ENCODE data around the gene SYNE1.
"Not testable (repeated sequence)": the region's sequence is repeated elsewhere in the genome, so short reads cannot be mapped to it uniquely, and the experiment has no call there.

SYNE1 gene

DNA sequence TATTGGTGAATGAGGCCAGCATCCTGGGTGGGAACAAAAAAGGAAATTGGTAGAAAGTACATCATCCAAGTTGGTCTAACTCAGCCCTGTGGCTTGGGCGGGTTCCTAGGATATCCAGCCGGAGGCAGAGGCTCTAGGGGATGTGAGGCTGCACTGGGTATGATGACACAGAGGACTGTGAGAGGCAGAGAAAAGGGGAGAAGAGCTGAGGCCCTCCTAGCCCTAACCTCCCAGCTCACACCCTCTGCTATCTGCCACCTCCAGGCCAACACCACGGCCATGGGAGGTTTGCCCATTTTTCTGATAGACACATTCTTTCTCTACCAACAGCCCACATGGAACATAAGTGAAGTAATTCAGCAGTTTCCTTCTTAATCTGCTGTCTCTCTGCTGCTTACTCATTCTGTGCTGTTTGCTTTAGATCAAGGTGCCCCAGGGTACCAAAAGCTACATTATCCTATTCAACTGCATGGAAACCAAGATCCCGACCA is 545.3 kb downstream of the SYNE1 start:
- DNase-seq = no peak

DNA sequence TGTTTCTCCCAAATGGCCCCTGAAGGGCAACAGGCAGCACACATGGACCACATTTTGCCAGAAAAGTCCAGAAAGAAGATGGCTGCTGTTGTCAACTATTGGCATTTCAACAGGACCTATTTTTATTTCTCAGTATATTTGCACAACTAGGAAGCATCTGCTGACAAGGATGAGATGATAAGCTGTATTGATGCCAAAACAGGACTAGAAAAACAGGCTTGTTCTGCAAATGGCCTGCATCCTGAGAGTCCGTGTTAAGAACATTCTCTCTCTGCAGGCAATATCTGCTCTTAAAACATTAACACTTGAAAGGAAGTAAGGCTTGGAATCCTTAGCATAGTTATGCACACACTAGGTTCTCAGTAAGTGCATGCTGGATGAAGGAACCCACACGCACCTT is 546.0 kb downstream of the SYNE1 start:
- DNase-seq = no peak

DNA sequence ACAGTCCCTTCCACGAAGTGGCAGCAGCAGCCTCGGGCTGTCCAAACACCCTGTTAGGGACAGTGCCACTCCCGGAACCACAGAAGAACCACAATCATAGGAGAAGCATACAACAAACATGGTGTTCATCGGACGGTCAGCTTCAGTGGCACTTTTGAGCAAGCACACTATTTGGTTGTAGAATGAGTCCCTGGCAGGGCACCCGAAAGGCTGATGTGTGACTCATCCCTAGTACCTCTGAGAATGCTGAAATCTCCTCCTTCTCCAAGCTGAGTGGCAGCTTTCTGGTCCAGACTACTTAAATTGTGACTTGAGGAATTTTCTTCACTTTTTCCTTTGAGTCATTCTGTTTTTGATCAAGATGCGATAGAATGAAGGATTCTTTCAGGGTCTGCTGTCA is 547.2 kb downstream of the SYNE1 start:
- DNase-seq = peak; percentile 22 to 31 (median 23)

DNA sequence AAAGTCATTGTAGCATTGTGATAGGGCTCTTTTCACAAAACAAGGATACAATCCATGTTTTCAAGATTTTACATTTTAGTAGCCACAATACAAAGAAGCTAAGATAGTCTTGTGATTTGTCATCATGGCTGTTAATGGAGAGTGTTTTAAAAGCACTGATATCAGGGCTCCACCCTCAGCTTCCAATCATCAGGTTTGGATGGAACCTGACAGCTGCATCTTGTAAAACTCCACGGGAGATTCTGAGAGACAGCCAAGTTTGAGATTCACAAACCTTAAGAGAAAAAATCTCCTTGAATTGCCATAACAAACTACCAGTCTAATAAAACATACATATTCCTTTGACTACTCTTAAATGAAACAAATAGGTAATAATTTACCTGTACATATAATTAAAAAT is 549.5 kb downstream of the SYNE1 start:
- DNase-seq = no peak

DNA sequence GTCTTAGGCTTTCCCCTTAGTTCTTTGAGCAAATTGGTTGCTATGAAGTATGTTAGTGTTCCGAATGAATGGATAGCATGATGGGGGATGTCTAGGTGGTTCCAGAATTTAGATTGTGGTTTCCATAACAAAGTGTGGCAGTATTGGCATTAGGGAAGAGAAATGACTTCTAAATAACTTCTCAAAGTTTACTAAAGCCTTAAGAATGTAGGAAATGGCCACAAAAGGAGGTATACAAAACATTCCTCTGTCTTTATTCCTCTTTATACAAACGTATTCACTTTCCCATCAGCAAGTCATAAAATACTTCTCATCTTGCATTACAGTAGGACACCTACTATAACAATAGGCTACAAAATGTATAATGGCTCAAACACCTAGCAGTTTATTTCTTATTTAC is 550.1 kb downstream of the SYNE1 start:
- DNase-seq = no peak

DNA sequence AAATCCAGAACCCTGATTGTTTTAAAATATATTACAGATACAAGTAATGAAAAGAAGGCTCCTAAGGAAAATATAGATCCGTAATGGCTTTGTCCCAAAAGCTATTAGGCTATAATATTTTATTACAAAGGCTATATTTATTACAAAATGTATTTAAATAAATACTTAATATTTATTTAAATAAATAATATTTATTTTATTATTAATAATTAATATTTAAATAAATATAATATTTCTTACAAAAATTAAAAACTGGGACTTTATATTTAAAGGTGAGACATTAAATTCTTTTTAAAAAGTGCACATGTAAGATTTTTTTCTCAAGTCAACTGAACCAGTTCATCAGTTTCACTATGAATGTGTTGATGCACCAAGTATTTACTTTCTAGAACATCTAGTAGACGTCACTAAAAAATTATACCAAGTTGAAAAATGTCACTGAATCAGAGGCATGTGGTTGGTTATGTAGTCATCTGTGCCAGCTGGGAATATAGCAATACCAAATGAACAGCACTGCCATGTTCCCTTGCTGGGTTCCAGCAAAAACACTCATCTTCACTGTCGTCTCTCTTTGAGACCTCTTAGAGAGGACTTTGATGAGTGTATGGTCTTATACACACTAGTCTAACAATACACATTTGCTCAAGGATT is 550.8 kb downstream of the SYNE1 start:
- no peak for DNase-seq

DNA sequence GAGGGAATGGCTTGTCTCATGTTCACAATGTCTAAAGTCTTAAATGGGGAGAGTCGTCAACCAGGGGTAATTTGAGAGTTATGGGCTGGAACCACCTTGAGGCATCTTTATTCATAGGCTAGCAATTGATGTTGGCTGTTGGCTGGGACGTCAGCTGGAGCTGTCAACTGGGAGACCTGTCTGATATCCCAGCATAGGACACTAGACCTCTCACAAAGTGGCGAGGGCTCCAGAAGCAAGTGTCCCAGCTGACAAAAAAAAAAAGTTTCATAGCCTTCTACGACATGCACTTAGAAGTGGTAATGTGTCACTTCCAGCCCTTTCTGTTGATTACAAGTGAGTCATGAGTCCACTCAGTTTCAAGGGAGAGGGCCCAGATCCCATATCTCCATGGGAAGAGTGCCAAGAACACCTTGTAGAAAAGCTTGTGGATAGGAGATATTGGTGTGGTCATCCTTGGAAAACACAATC is 551.7 kb downstream of the SYNE1 start:
- no peak for DNase-seq

DNA sequence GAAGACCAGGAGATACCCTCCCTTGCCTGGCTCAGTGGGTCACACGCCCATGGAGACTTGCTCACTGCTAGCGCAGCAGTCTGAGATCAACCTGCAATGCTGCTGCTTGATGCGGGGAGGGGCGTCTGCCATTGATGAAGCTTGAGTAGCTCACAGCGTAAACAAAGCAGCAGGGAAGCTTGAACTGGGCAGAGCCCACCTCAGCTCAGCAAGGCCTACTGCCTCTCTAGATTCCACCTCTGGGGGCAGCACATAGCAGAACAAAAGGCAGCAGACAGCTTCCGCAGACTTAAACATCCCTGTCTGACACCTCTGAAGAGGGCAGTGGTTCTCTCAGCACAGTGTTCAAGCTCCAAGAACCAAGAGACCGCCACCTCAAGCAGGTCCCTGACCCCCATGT is 558.4 kb downstream of the SYNE1 start:
- no peak for DNase-seq

DNA sequence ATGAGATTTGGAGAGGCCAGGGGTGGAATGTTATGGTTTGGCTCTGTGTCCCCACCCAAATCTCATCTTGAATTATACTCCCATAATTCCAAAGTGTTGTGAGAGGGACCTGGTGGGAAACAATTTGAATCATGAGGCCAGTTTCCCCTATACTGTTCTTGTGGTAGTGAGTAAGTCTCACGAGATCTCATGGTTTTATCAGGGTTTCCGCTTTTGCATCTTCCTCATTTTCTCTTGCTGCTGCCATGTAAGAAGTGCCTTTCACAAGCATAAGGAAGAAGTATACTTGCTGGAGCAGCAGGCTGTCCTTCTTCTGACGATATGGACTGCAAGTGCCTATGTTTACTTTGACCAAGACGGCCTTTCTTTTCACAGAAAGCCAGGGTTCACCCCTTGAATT is 559.2 kb downstream of the SYNE1 start:
- DNase-seq = peak; percentile 24 to 37 (median 36)

DNA sequence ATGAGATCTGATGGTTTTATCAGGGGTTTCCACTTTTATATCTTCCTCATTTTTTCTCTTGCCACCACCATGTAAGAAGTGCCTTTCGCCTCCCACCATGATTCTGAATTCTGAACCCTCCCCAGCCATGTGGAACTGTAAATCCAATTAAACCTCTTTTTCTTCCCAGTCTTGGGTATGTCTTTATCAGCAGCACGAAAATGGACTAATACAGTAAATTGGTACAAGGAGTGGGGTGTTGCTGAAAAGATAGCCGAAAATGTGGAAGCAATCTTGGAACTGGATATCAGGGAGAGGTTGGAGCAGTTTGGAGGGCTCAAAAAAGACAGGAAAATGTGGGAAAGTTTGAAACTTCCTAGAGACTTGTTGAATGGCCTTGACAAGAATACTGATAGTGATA is 560.9 kb downstream of the SYNE1 start:
- not testable (repeated sequence) for DNase-seq

DNA sequence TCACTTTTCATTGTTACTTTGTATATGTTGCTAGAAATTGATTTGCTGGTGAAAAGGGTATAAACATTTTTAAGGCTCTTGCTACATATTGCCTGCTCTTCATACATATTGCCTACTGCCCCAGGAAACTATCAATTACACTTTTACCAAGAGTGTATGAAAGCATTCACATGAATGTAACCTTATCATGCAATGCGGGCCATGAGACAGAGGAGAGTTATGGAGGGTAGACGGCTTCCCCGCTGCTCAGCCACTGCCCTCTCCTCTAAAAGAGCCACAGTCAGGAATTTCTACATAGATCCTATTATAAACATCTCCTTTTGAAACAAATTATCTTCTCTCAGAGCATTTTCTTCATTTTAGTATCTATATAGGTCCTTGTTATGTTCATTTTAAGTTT is 565.3 kb downstream of the SYNE1 start:
- DNase-seq = no peak
